Measurements from ENCODE around the gene SLC7A9. TPM values are rescaled to one million over a fixed set of nuclear protein-coding genes. Genes with fewer than 3 reads are reported as not detected.

Gene SLC7A9
- total and polyA plus RNA-seq, 7 donors: 0.20 to 0.49 (median 0.36) TPM; not detected in 4

DNA sequence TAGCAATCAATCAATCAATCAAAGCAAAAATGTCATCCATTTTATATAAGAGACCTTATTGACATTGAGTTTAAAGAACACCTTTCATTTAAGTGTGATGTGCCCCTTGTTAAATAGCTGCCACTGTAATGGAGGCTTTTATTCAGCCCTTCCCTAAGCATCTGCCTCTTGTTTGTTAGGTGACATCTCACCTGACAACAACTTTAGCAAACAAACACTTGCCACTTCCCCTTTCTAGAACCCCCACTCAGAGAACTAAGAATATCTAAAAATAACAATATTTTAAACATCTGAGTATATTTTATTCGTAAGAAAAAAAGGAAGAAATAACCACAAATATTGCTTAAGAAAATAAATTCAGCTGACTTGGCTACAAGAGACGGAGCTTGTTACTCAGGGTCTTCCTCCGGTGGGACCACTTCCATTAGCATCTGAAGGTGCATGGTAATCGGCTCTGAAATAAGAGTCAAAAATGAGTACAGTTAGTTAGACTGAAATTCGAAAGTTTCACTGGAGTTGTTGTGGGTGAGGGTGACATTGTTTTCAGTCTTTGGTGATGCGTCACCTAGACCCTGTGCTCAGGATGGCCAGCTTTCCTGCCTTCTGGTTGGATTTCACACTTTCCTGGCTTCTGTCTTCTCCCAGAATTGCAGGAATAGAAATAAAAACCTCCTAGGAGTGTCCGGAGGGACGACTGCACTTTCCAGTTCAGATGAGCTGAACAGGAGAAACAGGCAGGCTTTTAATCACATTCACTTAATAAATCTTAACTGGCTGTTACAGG, 39.1 kb downstream of the SLC7A9 start:
- H3K4me1 ChIP-seq: no peaks in the 10 kb centered on the region
- TF ChIP-seq POLR2AphosphoS5 (IDR thresholded peaks at IDR 0.05) (no peak), POLR2A (IDR thresholded peaks at IDR 0.05) (no peak), EP300 (IDR thresholded peaks at IDR 0.05) (no peak)
- TF ChIP-seq, protein P1, sequence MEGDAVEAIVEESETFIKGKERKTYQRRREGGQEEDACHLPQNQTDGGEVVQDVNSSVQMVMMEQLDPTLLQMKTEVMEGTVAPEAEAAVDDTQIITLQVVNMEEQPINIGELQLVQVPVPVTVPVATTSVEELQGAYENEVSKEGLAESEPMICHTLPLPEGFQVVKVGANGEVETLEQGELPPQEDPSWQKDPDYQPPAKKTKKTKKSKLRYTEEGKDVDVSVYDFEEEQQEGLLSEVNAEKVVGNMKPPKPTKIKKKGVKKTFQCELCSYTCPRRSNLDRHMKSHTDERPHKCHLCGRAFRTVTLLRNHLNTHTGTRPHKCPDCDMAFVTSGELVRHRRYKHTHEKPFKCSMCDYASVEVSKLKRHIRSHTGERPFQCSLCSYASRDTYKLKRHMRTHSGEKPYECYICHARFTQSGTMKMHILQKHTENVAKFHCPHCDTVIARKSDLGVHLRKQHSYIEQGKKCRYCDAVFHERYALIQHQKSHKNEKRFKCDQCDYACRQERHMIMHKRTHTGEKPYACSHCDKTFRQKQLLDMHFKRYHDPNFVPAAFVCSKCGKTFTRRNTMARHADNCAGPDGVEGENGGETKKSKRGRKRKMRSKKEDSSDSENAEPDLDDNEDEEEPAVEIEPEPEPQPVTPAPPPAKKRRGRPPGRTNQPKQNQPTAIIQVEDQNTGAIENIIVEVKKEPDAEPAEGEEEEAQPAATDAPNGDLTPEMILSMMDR (IDR thresholded peaks at IDR 0.05): no peak
- no peaks in the 10 kb centered on the region for H3K9me3 ChIP-seq
- H3K36me3 ChIP-seq: no peaks in the 10 kb centered on the region
- WGBS, 2 donors: 84 to 90% methylated on average over 8 of the region's 8 CpGs
- H3K27ac ChIP-seq: no peak overlapping the region
- intact Hi-C loops (cut with DNase I): no loop called here
- H3K4me3 ChIP-seq: no peak overlapping the region
- no peaks in the 10 kb centered on the region for H3K27me3 ChIP-seq
- DNase-seq: no peak

DNA sequence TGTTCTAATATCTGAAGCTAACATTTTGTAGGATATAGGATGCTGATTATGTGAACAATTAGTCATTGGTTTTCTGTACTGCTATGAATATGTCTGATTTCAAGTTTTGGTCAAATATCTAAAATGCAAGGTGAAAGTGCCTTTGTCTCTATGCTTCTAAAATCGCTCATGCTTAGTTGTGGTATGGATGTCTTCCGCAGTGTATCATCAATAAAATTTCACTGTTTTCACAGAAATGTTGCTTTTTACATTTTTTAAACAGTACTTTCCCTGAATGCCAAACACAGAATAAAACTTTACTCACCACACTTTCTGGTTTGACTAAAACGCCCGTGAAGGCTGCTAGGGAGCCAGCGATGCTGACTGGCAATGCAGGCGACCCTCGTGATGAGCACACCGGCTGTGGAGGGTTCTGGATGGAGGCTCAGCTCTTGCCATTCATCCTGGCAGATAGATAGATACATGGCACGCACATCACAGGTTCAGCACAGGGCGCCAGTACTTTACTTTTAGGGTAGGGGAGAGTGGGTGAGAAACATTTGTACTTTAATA, 40.1 kb downstream of the SLC7A9 start:
- TF ChIP-seq POLR2AphosphoS5 (IDR thresholded peaks at IDR 0.05): no peak
- no peak for TF ChIP-seq EP300 (IDR thresholded peaks at IDR 0.05)
- TF ChIP-seq, protein P1 (IDR thresholded peaks at IDR 0.05): no peak
- no peak for TF ChIP-seq POLR2A (IDR thresholded peaks at IDR 0.05)
- DNase-seq: no peak
- Histone ChIP-seq H3K27ac (no peak overlapping the region), H3K4me3 (no peak overlapping the region), H3K36me3 (no peaks in the 10 kb centered on the region), H3K27me3 (no peaks in the 10 kb centered on the region), H3K4me1 (no peaks in the 10 kb centered on the region), H3K9me3 (no peaks in the 10 kb centered on the region)
- WGBS, 2 donors: 90 to 94% methylated on average over 10 of the region's 10 CpGs
- intact Hi-C loops (cut with DNase I): no loop called here

DNA sequence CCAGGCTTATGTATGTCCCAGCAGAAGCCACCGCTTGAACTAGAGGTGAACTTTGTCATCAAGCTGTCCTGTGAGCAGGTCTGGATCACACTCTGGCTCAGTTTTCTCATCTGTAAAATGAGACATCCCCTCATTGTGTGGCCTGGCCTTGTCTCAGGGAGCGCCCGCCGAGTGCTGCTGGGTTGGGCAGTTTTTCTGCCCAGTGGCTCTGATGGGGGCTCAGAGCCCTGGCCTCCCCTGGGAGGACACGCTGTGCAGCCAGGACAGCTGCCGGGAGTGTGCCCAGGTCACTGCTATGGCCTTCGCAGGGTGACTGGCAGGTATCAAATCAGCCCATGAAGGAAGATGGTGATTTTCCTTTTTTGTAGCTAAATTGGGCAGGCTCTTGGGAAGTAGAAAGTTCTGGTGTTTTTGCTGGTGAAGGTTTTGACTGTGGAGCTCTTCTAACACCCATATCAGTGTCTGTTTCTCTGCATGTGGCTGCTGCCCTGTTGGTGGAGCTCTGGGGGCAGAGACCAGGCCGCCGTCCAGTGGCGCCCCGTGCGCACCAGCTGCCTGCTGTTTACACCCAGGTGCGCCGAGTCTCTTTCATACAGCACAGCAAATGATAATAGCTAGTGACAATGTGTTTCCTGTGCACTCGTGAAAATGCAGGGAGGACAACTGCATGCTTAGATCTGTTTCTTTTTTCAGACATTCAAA, 40.8 kb downstream of the SLC7A9 start:
- 85 to 88% methylated on average over 15 of the region's 15 CpGs for WGBS, 2 donors

DNA sequence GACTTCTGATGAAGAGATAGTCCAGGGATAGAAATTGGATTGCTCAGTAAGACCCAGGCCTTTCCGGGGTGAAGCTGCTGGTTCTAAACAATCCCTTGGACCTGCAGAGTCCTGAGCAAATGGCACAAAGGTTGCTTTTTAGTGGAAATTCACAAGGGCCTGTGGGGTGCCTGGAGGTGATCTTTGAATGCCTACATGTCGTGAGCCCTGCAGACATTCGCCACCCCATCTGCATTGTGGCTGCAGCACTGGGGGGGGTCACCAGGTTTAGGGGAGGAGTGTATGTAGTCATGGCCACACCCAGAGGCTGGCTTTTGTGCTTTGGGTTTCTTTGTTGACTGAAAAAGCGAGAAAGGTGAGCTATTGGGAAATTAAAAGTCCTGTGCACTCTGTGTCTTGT, 41.4 kb downstream of the SLC7A9 start:
- no peaks in the 10 kb centered on the region for H3K9me3 ChIP-seq
- no peak overlapping the region for H3K4me3 ChIP-seq
- no peaks in the 10 kb centered on the region for H3K27me3 ChIP-seq
- no peaks in the 10 kb centered on the region for H3K4me1 ChIP-seq
- no peaks in the 10 kb centered on the region for H3K36me3 ChIP-seq
- H3K27ac ChIP-seq: no peak overlapping the region
- DNase-seq: no peak
- TF ChIP-seq EP300 (IDR thresholded peaks at IDR 0.05) (no peak), POLR2AphosphoS5 (IDR thresholded peaks at IDR 0.05) (no peak), POLR2A (IDR thresholded peaks at IDR 0.05) (no peak)
- TF ChIP-seq, protein P1 (IDR thresholded peaks at IDR 0.05): no peak
- intact Hi-C loops (cut with DNase I): no loop called here
- WGBS, 2 donors: 90% methylated on average over 4 of the region's 4 CpGs

More for the DNA sequence above, 40.8 kb downstream of the SLC7A9 start:
- H3K27me3 ChIP-seq: no peaks in the 10 kb centered on the region
- no peaks in the 10 kb centered on the region for H3K4me1 ChIP-seq
- H3K9me3 ChIP-seq: no peaks in the 10 kb centered on the region
- no peaks in the 10 kb centered on the region for H3K36me3 ChIP-seq
- no peak for TF ChIP-seq EP300 (IDR thresholded peaks at IDR 0.05)
- no peak for TF ChIP-seq POLR2AphosphoS5 (IDR thresholded peaks at IDR 0.05)
- TF ChIP-seq, protein P1 (IDR thresholded peaks at IDR 0.05): no peak
- no peak for TF ChIP-seq POLR2A (IDR thresholded peaks at IDR 0.05)
- DNase-seq: no peak
- no peak overlapping the region for H3K27ac ChIP-seq
- intact Hi-C loops (cut with DNase I): no loop called here
- no peak overlapping the region for H3K4me3 ChIP-seq

Data from sigmoid colon (tissue), 7 donors.